GDM1 (cell line): ENCODE data around the gene EIF4E3.
A peak's percentile ranks its signal among the peaks of the same experiment; 100 is the strongest.

Source experiments
- DNase-seq: peaks from one replicate; lab custom pipeline; 2025; lab: John Stamatoyannopoulos, UW

EIF4E3 gene

GRCh38 chr3:71689291-71689690 lies 35.9 kb downstream of the EIF4E3 start:
- no peak for DNase-seq

GRCh38 chr3:71688121-71688520 lies 37.1 kb downstream of the EIF4E3 start:
- no peak for DNase-seq

GRCh38 chr3:71685686-71686085 lies 39.5 kb downstream of the EIF4E3 start:
- DNase-seq, result no peak

GRCh38 chr3:71684757-71685386 lies 40.3 kb downstream of the EIF4E3 start:
- DNase-seq, result no peak

GRCh38 chr3:71684046-71684756 lies 41.0 kb downstream of the EIF4E3 start:
- no peak for DNase-seq

GRCh38 chr3:71681224-71681668 lies 44.0 kb downstream of the EIF4E3 start:
- DNase-seq, result peak; percentile 40

- no peak for DNase-seq
Measured at GRCh38 chr3:71680603-71681002, 44.6 kb downstream of the EIF4E3 start.

- DNase-seq, result no peak
Measured at GRCh38 chr3:71676931-71677330, 48.3 kb downstream of the EIF4E3 start.

- DNase-seq, result no peak
Measured at GRCh38 chr3:71673486-71673885, 51.7 kb downstream of the EIF4E3 start.

- DNase-seq, result no peak
Measured at GRCh38 chr3:71672807-71673206, 52.4 kb downstream of the EIF4E3 start.

- DNase-seq, result no peak
Measured at GRCh38 chr3:71672340-71672739, 52.9 kb downstream of the EIF4E3 start.

- no peak for DNase-seq
Measured at GRCh38 chr3:71671216-71671845, 53.9 kb downstream of the EIF4E3 start.

- no peak for DNase-seq
Measured at GRCh38 chr3:71662568-71662967, 62.6 kb downstream of the EIF4E3 start.

- no peak for DNase-seq
Measured at GRCh38 chr3:71662056-71662455, 63.1 kb downstream of the EIF4E3 start.

GRCh38 chr3:71659864-71660591 lies 65.2 kb downstream of the EIF4E3 start:
- DNase-seq, result no peak

GRCh38 chr3:71657831-71658530 lies 67.2 kb downstream of the EIF4E3 start:
- DNase-seq, result no peak

- no peak for DNase-seq
Measured at GRCh38 chr3:71655061-71655460, 70.1 kb downstream of the EIF4E3 start.

GRCh38 chr3:71653414-71653807 lies 71.8 kb downstream of the EIF4E3 start:
- DNase-seq, result no peak

- peak; percentile 50 for DNase-seq
Measured at GRCh38 chr3:71652781-71653413, 72.3 kb downstream of the EIF4E3 start.

- no peak for DNase-seq
Measured at GRCh38 chr3:71651625-71652024, 73.6 kb downstream of the EIF4E3 start.

- no peak for DNase-seq
Measured at GRCh38 chr3:71650372-71650771, 74.8 kb downstream of the EIF4E3 start.
